ENCODE measurements around the gene DDX4. TPM values are rescaled to one million over a fixed set of nuclear protein-coding genes. Genes with fewer than 3 reads are reported as not detected.

DDX4 gene
- total RNA-seq, 2 donors from 2014 or later: not detected

GRCh38 chr5:55856516-55857246 lies 118.8 kb downstream of the DDX4 start:
- no peak for DNase-seq (ENCODE audit: low spot score)
- intact Hi-C loops (cut with DNase I): no loop called here

- intact Hi-C loops (cut with DNase I): no loop called here
- no peak for DNase-seq (ENCODE audit: low spot score)
Observed at GRCh38 chr5:55857247-55857640, 119.4 kb downstream of the DDX4 start.

DNA sequence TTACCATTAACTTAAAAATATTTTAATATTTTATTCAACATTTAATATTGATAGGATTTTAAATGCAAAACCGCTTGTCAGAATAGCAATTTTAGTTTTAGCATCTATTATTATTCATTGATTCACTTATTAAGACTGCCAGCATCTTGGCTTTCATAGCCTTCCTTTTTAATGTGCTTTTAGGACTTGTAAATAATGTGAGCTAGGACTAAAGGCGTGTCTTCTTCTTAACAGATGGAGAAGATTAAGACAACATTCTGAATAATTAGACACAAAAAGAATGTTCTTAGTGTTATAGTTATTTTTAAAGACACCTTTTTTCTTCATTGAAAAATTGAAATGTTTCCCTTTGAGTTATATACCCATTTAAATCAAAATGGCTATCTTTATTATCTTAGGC lies 120.2 kb downstream of the DDX4 start:
- intact Hi-C loops (cut with DNase I): no loop called here
- no peak for DNase-seq (ENCODE audit: low spot score)

DNA sequence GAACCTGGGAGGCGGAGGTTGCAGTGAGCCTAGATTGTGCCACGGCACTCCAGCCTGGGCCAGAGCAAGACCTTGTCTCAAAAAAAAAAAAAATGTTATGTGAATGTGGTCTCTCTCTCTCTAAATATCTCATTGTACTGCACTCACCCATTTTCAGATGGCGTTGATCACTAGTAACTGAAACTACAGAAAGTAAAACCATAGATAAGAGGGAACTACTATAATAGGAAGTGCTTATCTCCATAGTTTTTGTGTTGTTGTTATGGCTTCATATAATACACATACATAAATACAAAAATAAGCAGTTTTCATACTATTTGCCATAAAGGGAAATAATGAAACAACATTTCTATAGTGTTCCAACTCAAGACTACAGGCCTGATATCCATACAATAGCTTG lies 122.4 kb downstream of the DDX4 start:
- no peak for DNase-seq (ENCODE audit: low spot score)
- intact Hi-C loops (cut with DNase I): no loop called here

DNA sequence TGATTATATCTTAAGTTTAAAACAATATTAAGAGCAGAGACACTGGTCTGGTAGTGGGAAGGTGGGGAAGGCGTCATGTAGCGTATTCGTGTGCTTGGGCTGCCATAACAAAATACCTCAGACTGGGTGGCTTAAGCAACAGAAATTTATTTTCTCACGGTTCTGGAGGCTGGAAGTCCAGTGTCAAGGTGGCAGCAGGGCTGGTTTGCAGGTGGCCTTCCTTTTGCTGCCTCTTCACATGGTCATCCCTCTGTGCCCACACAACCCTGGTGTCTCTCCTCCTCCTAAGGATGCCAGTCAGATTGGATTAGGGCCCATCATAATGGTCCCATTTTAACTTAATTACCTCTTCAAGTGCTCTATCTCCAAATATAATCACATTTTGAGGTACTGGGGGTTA lies 122.8 kb downstream of the DDX4 start:
- no peak for DNase-seq (ENCODE audit: low spot score)
- intact Hi-C loops (cut with DNase I): no loop called here

- no peak for DNase-seq (ENCODE audit: low spot score)
- intact Hi-C loops (cut with DNase I): no loop called here
Observed at GRCh38 chr5:55864606-55865541, 127.0 kb downstream of the DDX4 start.

DNA sequence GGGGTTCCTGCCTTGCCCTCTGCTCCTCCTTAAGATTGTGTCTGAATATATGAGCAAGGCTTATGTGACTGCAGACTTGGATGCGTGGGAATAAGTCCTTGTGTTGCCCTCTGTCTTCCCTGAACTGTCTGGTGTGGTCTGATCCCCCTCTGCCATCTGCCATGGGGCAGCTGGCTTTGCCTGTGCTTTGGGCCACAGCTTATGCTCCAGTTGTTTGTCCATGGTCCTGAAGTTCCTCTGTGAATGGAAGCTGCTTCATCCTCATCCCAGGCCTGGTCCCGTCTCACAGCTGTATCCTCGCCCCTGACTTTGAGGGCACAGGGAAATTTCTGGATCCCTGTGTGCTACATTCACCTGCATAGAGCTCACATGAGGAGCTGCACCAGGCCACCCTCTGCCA lies 128.0 kb downstream of the DDX4 start:
- intact Hi-C loops (cut with DNase I): no loop called here
- no peak for DNase-seq (ENCODE audit: low spot score)

DNA sequence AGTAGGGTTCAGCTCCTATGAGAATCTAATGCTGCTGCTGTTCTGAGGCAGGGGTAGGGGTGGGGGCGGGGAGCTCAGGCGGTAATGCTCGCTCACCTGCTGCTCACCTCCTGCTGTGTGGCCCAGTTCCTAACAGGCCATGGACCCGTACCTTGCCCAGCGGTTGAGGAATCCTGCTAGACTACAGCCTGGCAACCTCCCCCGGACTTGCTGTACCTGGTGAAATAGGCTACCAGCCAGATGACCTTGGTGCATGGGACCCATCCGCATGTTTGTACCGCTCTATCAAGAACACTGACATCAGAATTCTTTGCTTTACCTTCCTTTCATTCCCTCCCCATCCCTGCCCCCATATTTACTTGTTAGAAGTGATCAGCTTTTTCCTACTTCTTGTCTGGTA lies 128.6 kb downstream of the DDX4 start:
- intact Hi-C loops (cut with DNase I): no loop called here
- DNase-seq (ENCODE audit: low spot score): no peak

Other genes starting within 250 kb of the DDX4 start
- 100 to 1,000 TPM; 274 to 337 TPM for gene PLPP1, start 203.1 kb upstream of the DDX4 start, total RNA-seq
- gene SLC38A9, start 25.7 kb upstream of the DDX4 start, total RNA-seq: 10 to 100 TPM; 15.2 to 16.4 TPM
- not detected for gene IL31RA, start 113.3 kb downstream of the DDX4 start, total RNA-seq